ENCODE measurements around the gene HSPB9.

DNA sequence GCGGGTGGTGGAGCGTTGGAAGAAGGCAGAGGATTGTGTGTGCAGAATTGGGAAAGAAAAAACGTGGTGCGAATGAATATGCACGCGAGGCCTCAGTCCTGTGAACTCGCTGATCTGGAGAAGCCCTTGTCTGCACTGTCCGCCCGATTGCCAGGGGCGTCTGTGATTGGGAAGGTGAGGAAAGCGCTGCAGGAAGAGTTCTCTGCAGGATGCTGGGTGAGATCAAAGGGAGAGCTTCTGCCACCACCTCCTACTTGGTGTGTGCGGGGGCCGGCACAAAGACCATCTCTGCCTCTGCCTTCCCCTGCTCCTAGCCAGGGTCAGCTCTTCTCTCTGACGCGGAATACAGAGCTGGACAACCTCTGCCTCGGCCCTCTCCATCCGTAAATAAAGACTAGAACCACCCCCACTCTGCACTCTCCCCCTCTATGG lies 33.0 kb downstream of the HSPB9 start:
- TF ChIP-seq, protein P1, sequence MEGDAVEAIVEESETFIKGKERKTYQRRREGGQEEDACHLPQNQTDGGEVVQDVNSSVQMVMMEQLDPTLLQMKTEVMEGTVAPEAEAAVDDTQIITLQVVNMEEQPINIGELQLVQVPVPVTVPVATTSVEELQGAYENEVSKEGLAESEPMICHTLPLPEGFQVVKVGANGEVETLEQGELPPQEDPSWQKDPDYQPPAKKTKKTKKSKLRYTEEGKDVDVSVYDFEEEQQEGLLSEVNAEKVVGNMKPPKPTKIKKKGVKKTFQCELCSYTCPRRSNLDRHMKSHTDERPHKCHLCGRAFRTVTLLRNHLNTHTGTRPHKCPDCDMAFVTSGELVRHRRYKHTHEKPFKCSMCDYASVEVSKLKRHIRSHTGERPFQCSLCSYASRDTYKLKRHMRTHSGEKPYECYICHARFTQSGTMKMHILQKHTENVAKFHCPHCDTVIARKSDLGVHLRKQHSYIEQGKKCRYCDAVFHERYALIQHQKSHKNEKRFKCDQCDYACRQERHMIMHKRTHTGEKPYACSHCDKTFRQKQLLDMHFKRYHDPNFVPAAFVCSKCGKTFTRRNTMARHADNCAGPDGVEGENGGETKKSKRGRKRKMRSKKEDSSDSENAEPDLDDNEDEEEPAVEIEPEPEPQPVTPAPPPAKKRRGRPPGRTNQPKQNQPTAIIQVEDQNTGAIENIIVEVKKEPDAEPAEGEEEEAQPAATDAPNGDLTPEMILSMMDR (conservative IDR thresholded peaks at IDR 0.05 in 1 of 2, IDR thresholded peaks at IDR 0.05 in 1 of 2; ENCODE audit: extremely low read depth in 1 of 2, insufficient read depth in 1 of 2, low read depth in 1 of 2, low read length in 2 of 2), result no peak
- TF ChIP-seq EZH2 (IDR thresholded peaks at IDR 0.05; ENCODE audit: borderline replicate concordance, low read length), result no peak

Measured in mammary epithelial cell (primary cell).